A673 (cell line): ENCODE results near the gene STARD13. TPM values are rescaled to one million over a fixed set of nuclear protein-coding genes. Genes with fewer than 3 reads are reported as not detected.
A peak's percentile ranks its signal among the peaks of the same experiment; 100 is the strongest.

Experiments
- BruUV-seq: library from RNA; stranded (reverse); fragments of 400-500 nt; replicated peaks from 2 replicates; lab custom pipeline; 2021; lab: Mats Ljungman, UMichigan
- CTCF ChIA-PET: fragments of 300-600 bp; sonication (Branson Sonifier 250); formaldehyde crosslinking; loops from one replicate; lab custom pipeline; 2022; ENCODE audit warnings: antibody characterized with exemption; lab: Charles Lee
- POLR2A ChIA-PET: fragments of 300-600 bp; sonication (Branson Sonifier 250); formaldehyde crosslinking; loops from one replicate; lab custom pipeline; 2022; ENCODE audit warnings: antibody characterized with exemption; ENCODE audit not compliant: low non-redundant PET; lab: Charles Lee
- DNase-seq: peaks from one replicate; pipeline ENCODE4 v3.0.0-alpha.2; 2015; ENCODE audit warnings: low spot score
- H3K27ac ChIP-seq: fragments of 200-600 bp; sonication (generic); 2 replicates; pipeline ENCODE4 v1.5.1; 2016; ENCODE audit warnings: mixed run types, low read depth, mild to moderate bottlenecking, mixed read lengths, antibody characterized with exemption, low read length; ENCODE audit not compliant: poor library complexity, severe bottlenecking
- H3K27me3 ChIP-seq: fragments of 200-600 bp; sonication (generic); replicated peaks from 2 replicates; pipeline ENCODE4 v1.6.1; 2017; ENCODE audit warnings: mixed run types, low read depth, mild to moderate bottlenecking, mixed read lengths, antibody characterized with exemption, low read length; ENCODE audit not compliant: insufficient read depth, poor library complexity
- H3K36me3 ChIP-seq: fragments of 200-600 bp; sonication (generic); 2 replicates; pipeline ENCODE4 v1.6.1; 2016; ENCODE audit warnings: mixed run types, mild to moderate bottlenecking, mixed read lengths, antibody characterized with exemption, low read length; ENCODE audit not compliant: insufficient read depth, poor library complexity, severe bottlenecking
- H3K4me1 ChIP-seq: fragments of 200-600 bp; sonication (generic); 2 replicates; pipeline ENCODE4 v1.6.1; 2017; ENCODE audit warnings: mixed run types, mild to moderate bottlenecking, mixed read lengths, antibody characterized with exemption, low read length; ENCODE audit not compliant: insufficient read depth, poor library complexity, severe bottlenecking
- H3K4me3 ChIP-seq: fragments of 200-600 bp; sonication (generic); 2 replicates; pipeline ENCODE4 v1.5.1; 2016; ENCODE audit warnings: low read depth, mixed run types, mild to moderate bottlenecking, mixed read lengths, low read length; ENCODE audit not compliant: poor library complexity, severe bottlenecking
- H3K9me3 ChIP-seq: fragments of 200-600 bp; sonication (generic); 2 replicates; pipeline ENCODE4 v1.6.1; 2016; ENCODE audit warnings: mixed run types, low read depth, mild to moderate bottlenecking, mixed read lengths, antibody characterized with exemption, low read length; ENCODE audit not compliant: poor library complexity, severe bottlenecking
- EZH2 ChIP-seq: fragments of 200-600 bp; sonication (generic); IDR thresholded peaks from 2 replicates; pipeline ENCODE4 v1.6.1; 2017; ENCODE audit warnings: borderline replicate concordance, low read depth, mild to moderate bottlenecking, mixed read lengths, antibody characterized with exemption, low read length; ENCODE audit not compliant: poor library complexity, severe bottlenecking
- intact Hi-C: fragments of 100-400 bp; cut with micrococcal nuclease; formaldehyde crosslinking; loops from one replicate; pipeline ENCODE4 v1.10.0; 2022; ENCODE audit not compliant: unreplicated experiment
- total RNA-seq: library from RNA; stranded (reverse); gene quantifications from 2 replicates; pipeline ENCODE4 v1.2.3, GENCODE V29; 2021
- TF ChIP-seq, protein P1 (sequence below): fragments of 300-800, 200-600 bp; sonication (generic); conservative IDR thresholded peaks from 2 replicates; pipeline ENCODE4 v1.5.1; 2017; ENCODE audit warnings: low read depth, mild to moderate bottlenecking, antibody characterized with exemption, low read length, moderate library complexity, mixed read lengths

The STARD13 gene
- total RNA-seq, 1 experiment from 2014 or later: 45.7 TPM

GRCh38 chr13:33290421-33290965 lies 4.9 kb upstream of the STARD13 start:
- no peaks in the 10 kb centered on the region for H3K27me3 ChIP-seq
- H3K4me1 ChIP-seq: peaks cover 7% of the 10 kb centered on the region
- no peak for TF ChIP-seq EZH2
- TF ChIP-seq, protein P1, sequence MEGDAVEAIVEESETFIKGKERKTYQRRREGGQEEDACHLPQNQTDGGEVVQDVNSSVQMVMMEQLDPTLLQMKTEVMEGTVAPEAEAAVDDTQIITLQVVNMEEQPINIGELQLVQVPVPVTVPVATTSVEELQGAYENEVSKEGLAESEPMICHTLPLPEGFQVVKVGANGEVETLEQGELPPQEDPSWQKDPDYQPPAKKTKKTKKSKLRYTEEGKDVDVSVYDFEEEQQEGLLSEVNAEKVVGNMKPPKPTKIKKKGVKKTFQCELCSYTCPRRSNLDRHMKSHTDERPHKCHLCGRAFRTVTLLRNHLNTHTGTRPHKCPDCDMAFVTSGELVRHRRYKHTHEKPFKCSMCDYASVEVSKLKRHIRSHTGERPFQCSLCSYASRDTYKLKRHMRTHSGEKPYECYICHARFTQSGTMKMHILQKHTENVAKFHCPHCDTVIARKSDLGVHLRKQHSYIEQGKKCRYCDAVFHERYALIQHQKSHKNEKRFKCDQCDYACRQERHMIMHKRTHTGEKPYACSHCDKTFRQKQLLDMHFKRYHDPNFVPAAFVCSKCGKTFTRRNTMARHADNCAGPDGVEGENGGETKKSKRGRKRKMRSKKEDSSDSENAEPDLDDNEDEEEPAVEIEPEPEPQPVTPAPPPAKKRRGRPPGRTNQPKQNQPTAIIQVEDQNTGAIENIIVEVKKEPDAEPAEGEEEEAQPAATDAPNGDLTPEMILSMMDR: no peak
- no peak overlapping the region for H3K27ac ChIP-seq
- ChIA-PET POLR2A (no interaction called here), CTCF (no interaction called here)
- intact Hi-C loops: no loop called here
- no peak overlapping the region for H3K4me3 ChIP-seq
- BruUV-seq: no TSS peak
- DNase-seq: no peak
- no peaks in the 10 kb centered on the region for H3K9me3 ChIP-seq
- H3K36me3 ChIP-seq: no peaks in the 10 kb centered on the region

DNA sequence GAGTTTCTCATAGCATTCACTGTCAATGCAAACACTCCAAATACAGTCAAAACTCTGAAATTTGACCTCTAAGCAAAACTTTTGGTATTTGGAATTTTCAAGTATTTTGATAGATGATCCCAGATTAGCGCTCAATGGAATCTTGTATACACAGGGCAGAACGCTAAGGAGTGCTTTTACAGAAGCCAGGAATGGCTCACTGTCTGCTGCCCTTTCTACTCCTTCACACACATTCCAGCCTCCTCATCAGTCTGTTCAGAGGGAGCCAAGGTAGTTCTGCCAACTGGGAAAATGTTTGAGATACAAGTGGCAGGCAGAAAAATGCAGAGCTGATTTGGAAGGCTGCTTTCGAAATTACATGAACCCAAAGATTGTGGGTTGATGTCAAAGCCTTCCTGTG lies 4.4 kb upstream of the STARD13 start:
- POLR2A ChIA-PET: no interaction called here
- no peak overlapping the region for H3K4me3 ChIP-seq
- no peaks in the 10 kb centered on the region for H3K9me3 ChIP-seq
- H3K27ac ChIP-seq: no peak overlapping the region
- no TSS peak for BruUV-seq
- H3K36me3 ChIP-seq: no peaks in the 10 kb centered on the region
- DNase-seq: no peak
- no peaks in the 10 kb centered on the region for H3K27me3 ChIP-seq
- peaks cover 7% of the 10 kb centered on the region for H3K4me1 ChIP-seq
- intact Hi-C loops: no loop called here
- CTCF ChIA-PET: no interaction called here
- TF ChIP-seq EZH2: no peak
- TF ChIP-seq, protein P1: no peak

GRCh38 chr13:33287142-33287882 lies 1.8 kb upstream of the STARD13 start:
- intact Hi-C loops: no loop called here
- CTCF ChIA-PET: no interaction called here

More at GRCh38 chr13:33287142-33287882, 1.8 kb upstream of the STARD13 start:
- Histone ChIP-seq H3K4me1 (peaks cover 13% of the 10 kb centered on the region), H3K9me3 (no peaks in the 10 kb centered on the region), H3K27me3 (no peaks in the 10 kb centered on the region), H3K27ac (peak overlapping the region; percentile 37), H3K36me3 (no peaks in the 10 kb centered on the region), H3K4me3 (no peak overlapping the region)
- BruUV-seq: no TSS peak
- DNase-seq: no peak
- no peak for TF ChIP-seq EZH2
- TF ChIP-seq, protein P1: no peak
- POLR2A ChIA-PET: no interaction called here
